B cell (primary cell): ENCODE data around the gene HOXC13. TPM values are rescaled to one million over a fixed set of nuclear protein-coding genes. Genes with fewer than 3 reads are reported as not detected.

Source experiments
- ATAC-seq: fragments of 200-7000 bp; cut with Tn5 transposase; one replicate; pipeline ENCODE4 v1.10.0; 2021; ENCODE audit warnings: low read depth, mild to moderate bottlenecking, moderate number of reproducible peaks, moderate library complexity
- CTCF ChIA-PET: fragments of 350-600 bp; sonication (Branson Sonifier 250); formaldehyde crosslinking; loops from one replicate; lab custom pipeline; 2021; ENCODE audit warnings: antibody characterized with exemption, inconsistent platforms; lab: Charles Lee
- POLR2A ChIA-PET: fragments of 350-600 bp; sonication (Branson Sonifier 250); formaldehyde crosslinking; loops from one replicate; lab custom pipeline; 2021; ENCODE audit warnings: antibody characterized with exemption; lab: Charles Lee
- DNase-seq: peaks from one replicate; pipeline ENCODE4 v3.0.0; 2013
- H2AFZ ChIP-seq: 2 replicates; pipeline ENCODE4 v1.6.1; 2012; ENCODE audit warnings: mild to moderate bottlenecking, low read depth, low read length; ENCODE audit not compliant: insufficient read depth, poor library complexity, severe bottlenecking
- H3K27ac ChIP-seq, 2 donors: 1 replicate in 1 of 2; 2 replicates in 1 of 2; pipeline ENCODE4 v1.5.1; 2012 to 2013; ENCODE audit warnings: low read length in 2 of 2, mild to moderate bottlenecking in 2 of 2, moderate library complexity in 1 of 2
- H3K27me3 ChIP-seq, 4 experiments: fragments of 200-600 bp in 1 of 4; sonication (generic) in 1 of 4; replicated peaks in 1 of 4; 1 replicate in 2 of 4; 2 replicates in 2 of 4; pipeline versions ENCODE4 v1.6.1 to v1.7.0; 2013 to 2016; ENCODE audit warnings: low read length in 3 of 4, mild to moderate bottlenecking in 2 of 4, mixed read lengths in 1 of 4, moderate library complexity in 1 of 4; ENCODE audit not compliant: insufficient read depth in 4 of 4, control insufficient read depth in 3 of 4; ENCODE audit errors: control extremely low read depth in 1 of 4
- H3K36me3 ChIP-seq, 2 experiments: replicated peaks in 1 of 2; 1 replicate in 1 of 2; 2 replicates in 1 of 2; pipeline versions ENCODE4 v1.6.1 to v1.7.1; 2013; ENCODE audit warnings: low read length in 1 of 2; ENCODE audit not compliant: insufficient read depth in 2 of 2, control insufficient read depth in 1 of 2; ENCODE audit errors: control extremely low read depth in 1 of 2, extremely low read depth in 1 of 2
- H3K4me1 ChIP-seq, 2 donors: fragments of 200-600 bp in 1 of 2; sonication (generic) in 1 of 2; 1 replicate in 1 of 2; 2 replicates in 1 of 2; pipeline versions ENCODE4 v1.5.1 to v1.6.1; 2013 to 2017; ENCODE audit warnings: low read length in 2 of 2; ENCODE audit not compliant: control insufficient read depth in 2 of 2, insufficient read depth in 2 of 2
- H3K4me2 ChIP-seq: replicated peaks from 2 replicates; pipeline ENCODE3; 2012; ENCODE audit warnings: mild to moderate bottlenecking, low read depth, low read length; ENCODE audit not compliant: poor library complexity, severe bottlenecking
- H3K4me3 ChIP-seq, 5 experiments: fragments of 200-600 bp in 1 of 5; sonication (generic) in 1 of 5; 1 replicate in 3 of 5; 2 replicates in 2 of 5; pipeline versions ENCODE4 v1.5.1 to v1.7.0; 2011 to 2016; ENCODE audit warnings: low read length in 4 of 5, mild to moderate bottlenecking in 4 of 5, low read depth in 2 of 5, control low read depth in 1 of 5, moderate library complexity in 1 of 5; ENCODE audit not compliant: insufficient read depth in 1 of 5; ENCODE audit errors: control extremely low read depth in 1 of 5, extremely low read depth in 1 of 5
- H3K79me2 ChIP-seq: fragments of 200-600 bp; sonication (generic); one replicate; pipeline ENCODE4 v1.6.0; 2016; ENCODE audit warnings: low read length; ENCODE audit not compliant: control insufficient read depth, insufficient read depth
- H3K9ac ChIP-seq: fragments of 200-600 bp; sonication (generic); 2 replicates; pipeline ENCODE4 v1.6.1; 2017; ENCODE audit warnings: mild to moderate bottlenecking, low read length, moderate library complexity
- H3K9me3 ChIP-seq, 3 donors: one replicate each; pipeline versions ENCODE4 v1.6.1 to v1.7.1; 2013; ENCODE audit warnings: low read length in 2 of 3; ENCODE audit not compliant: control insufficient read depth in 2 of 3, insufficient read depth in 1 of 3; ENCODE audit errors: control extremely low read depth in 1 of 3
- H4K20me1 ChIP-seq: 2 replicates; pipeline ENCODE4 v1.6.0; 2012; ENCODE audit warnings: mild to moderate bottlenecking, low read length; ENCODE audit not compliant: insufficient read depth, control insufficient read depth, poor library complexity, severe bottlenecking
- H3K27ac Mint-ChIP-seq: one replicate; pipeline ENCODE4 v1.8.0; 2021; ENCODE audit warnings: mixed read lengths
- H3K27me3 Mint-ChIP-seq: one replicate; pipeline ENCODE4 v1.8.0; 2021; ENCODE audit warnings: mixed read lengths
- H3K4me1 Mint-ChIP-seq: one replicate; pipeline ENCODE4 v1.8.0; 2021; ENCODE audit warnings: mixed read lengths
- H3K4me3 Mint-ChIP-seq: one replicate; pipeline ENCODE4 v1.8.0; 2021; ENCODE audit warnings: mixed read lengths
- H3K9me3 Mint-ChIP-seq: one replicate; pipeline ENCODE4 v1.8.0; 2022; ENCODE audit warnings: mixed read lengths; ENCODE audit not compliant: insufficient read depth
- EZH2 ChIP-seq: IDR thresholded peaks from 2 replicates; pipeline ENCODE4 v1.6.1; 2012; ENCODE audit warnings: borderline replicate concordance, low read depth, mild to moderate bottlenecking, moderate library complexity, low read length; ENCODE audit not compliant: insufficient read depth, poor library complexity, severe bottlenecking
- WGBS: methylation state at CpG from one replicate; pipeline ENCODE4 v1.1.5; 2013; ENCODE audit warnings: missing lambda C conversion rate; ENCODE audit not compliant: insufficient coverage; 5-methylcytosine and 5-hydroxymethylcytosine counted together
- intact Hi-C: fragments of 100-400 bp; cut with micrococcal nuclease; formaldehyde crosslinking; loops from one replicate; pipeline ENCODE4 v1.10.0; 2022
- polyA plus RNA-seq: library from polyadenylated mRNA; depleted of rRNA; stranded (reverse); fragments of >200 nt; gene quantifications from 2 replicates; pipeline ENCODE4 v1.2.3, GENCODE V29; 2012
- total RNA-seq, 2 donors: library from RNA; stranded (reverse); fragments of 120-200 nt in 1 of 2; gene quantifications; 1 replicate in 1 of 2; 2 replicates in 1 of 2; pipeline versions ENCODE4 v1.2.3 to v1.2.4, GENCODE V29; 2013 to 2022
- TF ChIP-seq, protein P1 (sequence below): fragments of 200-600 bp; IDR thresholded peaks from one replicate; pipeline ENCODE4 v1.8.0; 2022; ENCODE audit warnings: antibody characterized with exemption, mild to moderate bottlenecking

HOXC13 gene
- total and polyA plus RNA-seq, 2 donors (not counting 1 experiment from before 2014, with no cell fraction given) = not detected

DNA sequence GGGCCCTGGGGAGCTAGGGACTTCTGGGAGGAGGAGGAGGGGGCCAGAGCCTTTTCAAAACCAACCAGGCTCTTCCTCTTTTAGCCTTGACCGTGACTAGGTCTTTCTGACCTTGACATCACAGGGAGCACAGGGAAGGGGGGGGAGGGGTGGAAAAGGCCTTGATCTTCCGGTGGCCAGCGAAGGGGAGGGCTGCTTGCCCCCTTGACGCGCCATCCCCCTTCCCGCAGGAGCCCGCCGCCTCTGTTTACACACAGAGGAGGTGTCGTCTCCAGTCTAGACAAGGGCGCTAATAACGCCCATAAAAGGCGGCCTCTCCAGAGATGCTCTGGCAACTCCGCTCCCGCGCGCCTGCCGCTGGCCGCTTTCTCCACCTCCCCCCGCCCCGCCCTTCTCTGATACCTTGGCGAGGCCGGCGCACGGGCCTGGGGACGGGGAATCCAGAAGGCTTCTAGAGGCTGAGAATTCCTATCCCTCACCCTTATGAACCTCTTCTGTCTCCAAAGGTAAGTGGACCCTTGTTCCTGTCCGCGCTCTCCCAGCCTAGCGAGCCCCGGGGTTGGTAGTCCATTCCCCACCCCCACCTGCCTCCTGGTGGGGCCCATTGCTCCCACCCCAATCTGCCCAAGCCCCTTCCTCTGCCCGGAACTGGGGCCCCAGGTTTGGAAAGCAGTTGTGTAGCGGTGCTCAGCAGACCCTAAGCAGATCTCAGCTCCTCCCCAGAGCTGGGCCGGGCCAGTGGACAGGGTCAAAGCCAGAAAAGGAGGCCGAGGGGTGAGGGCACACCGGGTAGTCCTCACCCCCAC, 11.2 kb downstream of the HOXC13 start:
- POLR2A ChIA-PET = no interaction called here
- Mint-ChIP-seq H3K27me3 (peaks cover 75% of the 10 kb centered on the region), H3K27ac (no peak overlapping the region)

DNA sequence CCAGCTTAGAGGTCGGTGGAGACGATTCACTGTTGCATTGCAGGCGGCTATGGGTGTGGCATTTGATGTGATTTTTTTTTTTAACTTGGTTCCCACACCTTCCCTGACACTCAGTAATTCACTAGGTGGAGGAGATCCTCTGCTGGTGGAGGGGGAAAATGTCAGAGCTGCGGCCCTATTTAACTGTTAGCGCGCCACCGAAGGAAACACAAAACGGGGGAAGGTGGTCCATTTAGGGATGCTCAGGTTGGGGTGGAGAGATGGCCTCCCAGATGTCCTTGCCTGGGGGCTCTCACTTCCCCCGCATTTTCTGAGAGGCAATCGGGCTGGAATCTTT, 11.8 kb downstream of the HOXC13 start:
- Histone ChIP-seq H3K4me2 (no peak overlapping the region), H3K9me3 (peaks cover 0 to 66% (median 11%) of the 10 kb centered on the region in 3 donors), H3K4me1 (peaks cover 5 to 34% of the 10 kb centered on the region in 2 donors), H3K4me3 (no peak overlapping the region), H3K9ac (no peak overlapping the region), H3K27ac (no peak overlapping the region), H2AFZ (no peak overlapping the region), H3K36me3 (no peaks in the 10 kb centered on the region), H4K20me1 (no peaks in the 10 kb centered on the region), H3K79me2 (no peaks in the 10 kb centered on the region), H3K27me3 (peaks cover 0 to 98% (median 83%) of the 10 kb centered on the region in 4 experiments)
- WGBS = 17% methylated on average over 6 of the region's 10 CpGs
- intact Hi-C loops = loop anchor here (5.0 kb wide), 2 partner anchors 47 to 62 kb away; no protein-coding TSS in a partner anchor
- H3K4me3 Mint-ChIP-seq = no peak overlapping the region
- H3K27me3 Mint-ChIP-seq = peaks cover 70% of the 10 kb centered on the region
- CTCF ChIA-PET = no interaction called here
- no peaks in the 10 kb centered on the region for H3K9me3 Mint-ChIP-seq
- H3K27ac Mint-ChIP-seq = peak overlapping the region; percentile 46
- TF ChIP-seq, protein P1, sequence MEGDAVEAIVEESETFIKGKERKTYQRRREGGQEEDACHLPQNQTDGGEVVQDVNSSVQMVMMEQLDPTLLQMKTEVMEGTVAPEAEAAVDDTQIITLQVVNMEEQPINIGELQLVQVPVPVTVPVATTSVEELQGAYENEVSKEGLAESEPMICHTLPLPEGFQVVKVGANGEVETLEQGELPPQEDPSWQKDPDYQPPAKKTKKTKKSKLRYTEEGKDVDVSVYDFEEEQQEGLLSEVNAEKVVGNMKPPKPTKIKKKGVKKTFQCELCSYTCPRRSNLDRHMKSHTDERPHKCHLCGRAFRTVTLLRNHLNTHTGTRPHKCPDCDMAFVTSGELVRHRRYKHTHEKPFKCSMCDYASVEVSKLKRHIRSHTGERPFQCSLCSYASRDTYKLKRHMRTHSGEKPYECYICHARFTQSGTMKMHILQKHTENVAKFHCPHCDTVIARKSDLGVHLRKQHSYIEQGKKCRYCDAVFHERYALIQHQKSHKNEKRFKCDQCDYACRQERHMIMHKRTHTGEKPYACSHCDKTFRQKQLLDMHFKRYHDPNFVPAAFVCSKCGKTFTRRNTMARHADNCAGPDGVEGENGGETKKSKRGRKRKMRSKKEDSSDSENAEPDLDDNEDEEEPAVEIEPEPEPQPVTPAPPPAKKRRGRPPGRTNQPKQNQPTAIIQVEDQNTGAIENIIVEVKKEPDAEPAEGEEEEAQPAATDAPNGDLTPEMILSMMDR = no peak
- no peak for TF ChIP-seq EZH2
- ATAC-seq (no peak), DNase-seq (no peak)
- peaks cover 5% of the 10 kb centered on the region for H3K4me1 Mint-ChIP-seq
- POLR2A ChIA-PET = no interaction called here

More for the DNA sequence above, 11.2 kb downstream of the HOXC13 start:
- CTCF ChIA-PET = no interaction called here
- no peaks in the 10 kb centered on the region for H4K20me1 ChIP-seq
- no peaks in the 10 kb centered on the region for H3K79me2 ChIP-seq
- no peaks in the 10 kb centered on the region for H3K36me3 ChIP-seq
- TF ChIP-seq, protein P1 = no peak
- no peak for TF ChIP-seq EZH2
- peaks cover 5 to 35% of the 10 kb centered on the region in 2 donors for H3K4me1 ChIP-seq
- no peak overlapping the region for H2AFZ ChIP-seq
- no peak overlapping the region for H3K4me3 ChIP-seq
- no peak overlapping the region for H3K27ac ChIP-seq
- peaks cover 0 to 99% (median 86%) of the 10 kb centered on the region in 4 experiments for H3K27me3 ChIP-seq
- H3K9me3 Mint-ChIP-seq = no peaks in the 10 kb centered on the region
- H3K9ac ChIP-seq = no peak overlapping the region
- WGBS = 6% methylated on average over 31 of the region's 34 CpGs
- H3K4me1 Mint-ChIP-seq = peaks cover 5% of the 10 kb centered on the region
- ATAC-seq (no peak), DNase-seq (no peak)
- intact Hi-C loops = loop anchor here (5.0 kb wide), 2 partner anchors 47 to 62 kb away; no protein-coding TSS in a partner anchor
- no peak overlapping the region for H3K4me3 Mint-ChIP-seq
- H3K4me2 ChIP-seq = no peak overlapping the region
- H3K9me3 ChIP-seq = peaks cover 0 to 67% (median 11%) of the 10 kb centered on the region in 3 donors
